NCI-H1092 treated with DMSO at 0.1 percent for 48 hours (cell line): ENCODE results near the gene POMT2.
A peak's percentile ranks its signal among the peaks of the same experiment; 100 is the strongest.
"Not testable (repeated sequence)": the region's sequence is repeated elsewhere in the genome, so short reads cannot be mapped to it uniquely, and the experiment has no call there.

Experiments
- DNase-seq: peaks from one replicate; lab custom pipeline; 2025; lab: John Stamatoyannopoulos, UW

POMT2 gene, protein sequence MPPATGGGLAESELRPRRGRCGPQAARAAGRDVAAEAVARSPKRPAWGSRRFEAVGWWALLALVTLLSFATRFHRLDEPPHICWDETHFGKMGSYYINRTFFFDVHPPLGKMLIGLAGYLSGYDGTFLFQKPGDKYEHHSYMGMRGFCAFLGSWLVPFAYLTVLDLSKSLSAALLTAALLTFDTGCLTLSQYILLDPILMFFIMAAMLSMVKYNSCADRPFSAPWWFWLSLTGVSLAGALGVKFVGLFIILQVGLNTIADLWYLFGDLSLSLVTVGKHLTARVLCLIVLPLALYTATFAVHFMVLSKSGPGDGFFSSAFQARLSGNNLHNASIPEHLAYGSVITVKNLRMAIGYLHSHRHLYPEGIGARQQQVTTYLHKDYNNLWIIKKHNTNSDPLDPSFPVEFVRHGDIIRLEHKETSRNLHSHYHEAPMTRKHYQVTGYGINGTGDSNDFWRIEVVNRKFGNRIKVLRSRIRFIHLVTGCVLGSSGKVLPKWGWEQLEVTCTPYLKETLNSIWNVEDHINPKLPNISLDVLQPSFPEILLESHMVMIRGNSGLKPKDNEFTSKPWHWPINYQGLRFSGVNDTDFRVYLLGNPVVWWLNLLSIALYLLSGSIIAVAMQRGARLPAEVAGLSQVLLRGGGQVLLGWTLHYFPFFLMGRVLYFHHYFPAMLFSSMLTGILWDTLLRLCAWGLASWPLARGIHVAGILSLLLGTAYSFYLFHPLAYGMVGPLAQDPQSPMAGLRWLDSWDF

GRCh38 chr14:77320238-77320935, at the start of gene POMT2:
Gene POMT2, minus strand, starts transcription at chr14:77320883. Its CDS starts 202 bp downstream, at chr14:77320681.
- peak; percentile 90 for DNase-seq

GRCh38 chr14:77369285-77369684, 48.6 kb upstream of the POMT2 start:
- no peak for DNase-seq

- DNase-seq = no peak
Measured at GRCh38 chr14:77364146-77364545, 43.5 kb upstream of the POMT2 start.

GRCh38 chr14:77359626-77360025, 38.9 kb upstream of the POMT2 start:
- no peak for DNase-seq

GRCh38 chr14:77356899-77357298, 36.2 kb upstream of the POMT2 start:
- no peak for DNase-seq

GRCh38 chr14:77355811-77356210, 35.1 kb upstream of the POMT2 start:
- no peak for DNase-seq

- DNase-seq = no peak
Measured at GRCh38 chr14:77353469-77354141, 32.9 kb upstream of the POMT2 start.

DNA sequence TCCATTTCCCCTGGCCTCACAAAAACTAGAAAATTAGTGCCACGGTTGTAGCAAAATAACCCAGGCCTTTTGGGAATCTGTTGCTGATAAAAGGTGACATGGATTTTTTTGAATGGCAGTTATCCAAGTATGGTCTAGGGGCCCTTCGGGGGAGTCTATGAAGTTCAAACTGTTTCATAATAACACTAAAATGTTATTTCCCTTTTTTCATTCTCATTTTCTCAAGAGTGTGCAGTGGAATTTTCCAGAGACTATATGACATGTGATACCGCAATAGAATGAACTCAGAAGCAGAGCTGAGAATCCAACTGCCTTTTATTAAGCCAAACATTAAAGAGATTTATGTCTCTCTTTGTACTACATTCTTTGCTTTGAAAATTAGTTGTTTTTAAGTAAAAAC, 27.1 kb upstream of the POMT2 start:
- DNase-seq = no peak

DNA sequence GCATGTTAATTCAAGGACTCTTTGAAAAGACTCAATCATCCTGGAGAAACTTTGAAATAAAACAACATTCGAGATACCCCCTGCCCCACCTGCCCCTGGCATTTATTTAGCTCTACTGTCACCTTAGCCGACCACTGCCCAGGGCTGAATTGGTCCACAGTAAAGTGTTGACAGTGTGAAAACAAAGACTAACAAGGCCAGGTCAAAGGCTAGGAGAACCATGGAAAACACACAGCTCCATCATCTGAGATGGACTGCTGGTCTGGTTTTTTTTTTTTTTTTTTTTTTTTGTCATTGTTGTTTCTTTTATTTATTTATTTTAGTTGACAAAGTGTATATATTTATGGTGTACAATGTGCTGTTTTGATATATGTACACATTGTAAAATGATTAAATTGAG, 25.8 kb upstream of the POMT2 start:
- DNase-seq = no peak

DNA sequence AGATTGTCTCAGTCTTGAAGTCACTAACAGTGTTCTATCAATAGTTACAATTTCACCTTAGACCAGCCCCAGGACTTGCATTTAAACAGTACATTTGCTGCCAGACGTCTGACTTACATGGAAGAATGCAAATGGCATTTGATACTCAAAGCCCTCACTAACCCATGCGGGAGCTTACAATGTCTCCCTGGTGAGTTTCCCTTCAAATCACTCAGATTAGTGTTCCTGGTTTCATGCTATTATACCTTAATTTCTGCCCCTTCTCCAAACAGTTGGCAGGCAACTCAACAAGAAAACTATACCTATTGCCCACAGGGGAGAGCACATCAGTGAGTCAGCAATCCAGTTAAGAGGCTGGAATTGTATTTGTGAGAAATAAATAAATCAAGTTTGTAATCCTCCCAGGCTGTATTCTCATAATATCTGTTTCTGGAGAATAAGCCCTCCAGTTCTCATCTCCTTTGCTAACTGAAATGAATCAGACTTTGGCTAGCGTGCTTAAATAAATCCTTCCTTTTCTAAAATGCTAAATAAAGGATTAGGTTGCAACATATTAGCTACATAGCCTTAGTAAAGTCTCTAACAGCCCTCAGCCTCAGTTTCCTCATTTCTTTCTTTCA, 23.8 kb upstream of the POMT2 start:
- DNase-seq = no peak

DNA sequence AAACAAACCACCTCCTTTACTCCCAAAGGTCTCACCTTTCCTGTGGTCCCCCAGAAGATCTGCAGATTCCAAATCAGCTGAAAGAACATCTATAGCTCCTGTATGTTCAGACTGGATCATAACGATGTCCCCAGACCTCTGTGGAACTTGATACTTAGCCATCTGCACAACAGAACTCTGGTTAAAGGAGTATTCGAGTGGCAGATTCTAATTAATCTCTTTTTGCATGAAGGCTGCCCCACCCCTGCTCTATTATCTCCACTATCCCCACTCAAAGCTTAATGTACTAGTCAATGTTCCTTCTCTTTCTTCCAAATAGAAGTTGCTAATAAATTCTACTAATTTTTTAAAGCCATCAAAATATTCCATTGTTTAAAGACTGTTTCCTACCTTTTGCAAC, 23.0 kb upstream of the POMT2 start:
- no peak for DNase-seq

DNA sequence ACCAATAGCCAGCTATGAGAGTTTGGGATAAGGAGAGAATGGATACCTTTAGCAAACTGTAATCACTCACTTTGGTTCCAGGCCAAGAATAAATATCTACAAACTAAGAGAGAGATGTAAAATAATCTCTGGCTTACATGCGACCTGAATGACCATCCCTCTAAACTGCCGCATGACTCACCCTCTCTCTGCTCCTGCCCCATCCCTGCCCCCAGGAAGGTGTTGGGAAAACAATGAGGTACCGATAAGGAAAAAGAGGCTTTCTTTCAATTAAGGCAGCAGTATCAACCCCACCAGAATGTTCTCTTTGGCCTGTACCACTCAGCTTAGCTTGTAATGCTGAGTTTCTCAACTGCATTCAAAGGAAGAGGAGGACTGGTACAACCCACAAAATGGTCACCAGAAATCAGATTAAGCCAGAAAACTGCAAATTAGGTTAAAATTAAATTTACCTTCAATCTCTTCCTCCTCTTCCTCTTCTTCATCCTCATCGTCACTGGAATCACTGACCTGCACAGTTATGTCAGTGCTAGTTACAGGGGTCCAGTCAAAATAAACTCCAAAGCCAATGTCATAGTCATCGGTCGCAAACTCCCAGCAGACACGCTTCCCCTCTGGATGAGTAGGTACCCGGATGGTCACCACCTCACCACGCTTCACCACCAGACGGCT, 22.2 kb upstream of the POMT2 start:
- no peak for DNase-seq

DNA sequence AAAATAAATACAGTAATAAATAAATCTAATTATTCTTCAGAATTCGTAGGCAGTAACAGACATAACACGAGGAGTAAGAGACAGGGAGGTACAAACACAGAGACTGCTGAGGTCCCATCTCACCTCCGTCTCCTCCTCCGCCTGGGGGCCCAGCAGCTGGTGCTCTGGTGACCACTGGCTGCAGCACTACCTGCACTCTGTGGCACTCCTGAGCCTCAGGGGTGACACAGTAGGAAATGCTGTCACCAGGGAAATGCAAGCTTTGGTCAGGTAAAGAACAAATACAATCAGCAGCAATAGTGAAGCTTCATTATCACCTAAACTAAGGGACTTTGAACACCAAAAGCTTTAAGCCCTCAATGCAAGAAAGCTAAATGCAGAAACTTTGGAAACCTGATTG, 19.7 kb upstream of the POMT2 start:
- no peak for DNase-seq

DNA sequence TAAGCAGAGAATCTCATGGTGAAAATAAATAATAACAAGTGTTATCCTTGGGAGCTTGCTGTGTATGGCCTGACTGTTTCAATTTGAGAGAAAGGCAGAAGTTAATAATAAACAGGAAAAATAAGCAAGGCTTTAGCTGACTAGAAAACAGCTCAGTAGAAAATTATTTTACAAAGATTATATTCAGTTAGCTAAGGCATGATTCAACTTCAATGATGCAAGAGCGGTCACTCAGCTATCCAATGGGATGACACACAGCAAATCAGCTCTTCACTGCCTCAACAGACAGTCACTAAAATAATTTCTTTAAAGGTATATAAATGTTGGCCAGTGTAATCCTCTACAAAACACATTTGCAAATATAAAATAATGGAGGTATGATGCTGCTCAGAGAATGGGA, 18.7 kb upstream of the POMT2 start:
- no peak for DNase-seq

GRCh38 chr14:77338302-77338701, 17.6 kb upstream of the POMT2 start:
- DNase-seq = no peak

DNA sequence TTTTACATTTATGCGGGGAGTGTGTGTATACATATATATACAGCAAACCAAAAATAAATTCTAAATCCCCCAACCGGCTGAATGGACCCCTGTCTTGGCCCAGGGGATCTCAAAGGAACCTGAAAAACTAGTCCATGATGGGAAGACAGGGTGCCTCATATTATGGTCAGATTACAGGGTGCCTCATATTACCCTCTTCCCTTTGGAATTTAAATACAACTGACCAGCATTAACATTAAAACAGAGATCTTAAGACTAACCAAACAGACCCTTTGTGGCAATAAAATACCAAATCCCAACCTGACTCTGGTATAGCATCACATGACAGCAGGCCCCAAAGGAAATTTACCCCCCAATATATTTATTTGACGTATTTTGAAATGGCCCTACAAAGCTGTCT, 17.2 kb upstream of the POMT2 start:
- DNase-seq = no peak

DNA sequence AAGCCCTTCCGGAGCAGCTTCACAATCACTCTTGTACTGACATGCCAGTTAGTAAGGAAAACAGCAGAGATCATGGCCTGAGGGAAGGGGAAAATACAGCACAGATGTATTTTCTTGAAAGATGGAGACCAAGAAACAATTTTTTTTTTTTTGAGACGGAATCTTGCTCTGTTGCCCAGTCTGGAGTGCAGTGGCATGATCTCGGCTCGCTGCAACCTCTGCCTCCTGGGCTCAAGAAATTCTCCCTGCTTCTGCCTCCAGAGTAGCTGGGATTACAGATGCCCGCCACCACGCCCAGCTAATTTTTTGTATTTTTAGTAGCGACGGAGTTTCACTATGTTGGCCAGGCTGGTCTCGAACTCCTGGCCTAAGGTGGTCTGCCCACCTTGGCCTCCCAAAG, 16.6 kb upstream of the POMT2 start:
- not testable (repeated sequence) for DNase-seq

DNA sequence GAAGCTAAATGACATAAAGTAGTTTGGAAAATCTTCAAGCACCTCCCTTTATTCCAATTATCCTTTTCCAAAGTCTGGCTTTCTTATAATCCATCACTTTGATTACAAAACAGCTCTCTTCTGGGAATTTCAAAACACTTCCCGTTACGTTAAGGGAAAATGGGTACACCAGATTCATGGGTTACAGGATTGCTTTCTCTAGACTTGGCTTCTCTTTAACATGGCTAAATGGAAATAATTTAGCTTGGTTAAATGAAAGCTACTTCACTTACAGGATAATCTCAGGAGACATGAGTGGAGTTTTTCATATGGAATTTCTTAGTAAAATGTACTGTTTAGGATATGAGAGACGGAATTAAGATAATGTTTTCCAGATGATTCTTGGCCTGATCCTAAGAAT, 14.9 kb upstream of the POMT2 start:
- no peak for DNase-seq

DNA sequence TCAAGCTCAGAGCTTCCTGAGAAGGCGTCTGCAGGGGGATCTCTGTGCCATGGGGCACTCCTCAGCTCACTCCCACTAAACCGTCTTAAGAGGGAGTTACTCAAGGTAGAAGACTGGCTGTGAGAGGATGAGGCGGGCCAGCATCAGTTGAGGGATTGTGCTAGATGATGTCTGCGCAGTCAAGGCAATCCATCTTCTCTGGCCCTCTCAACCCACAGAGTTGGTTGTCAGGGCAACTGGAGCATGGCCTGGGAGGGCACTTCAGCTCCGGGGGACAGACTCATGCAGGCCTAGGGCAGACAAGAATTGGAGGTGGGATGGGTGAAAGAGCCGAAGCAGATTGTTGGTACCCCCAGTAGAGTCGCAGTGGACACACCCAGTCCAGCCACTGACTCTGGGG, 9.2 kb upstream of the POMT2 start:
- DNase-seq = no peak

DNA sequence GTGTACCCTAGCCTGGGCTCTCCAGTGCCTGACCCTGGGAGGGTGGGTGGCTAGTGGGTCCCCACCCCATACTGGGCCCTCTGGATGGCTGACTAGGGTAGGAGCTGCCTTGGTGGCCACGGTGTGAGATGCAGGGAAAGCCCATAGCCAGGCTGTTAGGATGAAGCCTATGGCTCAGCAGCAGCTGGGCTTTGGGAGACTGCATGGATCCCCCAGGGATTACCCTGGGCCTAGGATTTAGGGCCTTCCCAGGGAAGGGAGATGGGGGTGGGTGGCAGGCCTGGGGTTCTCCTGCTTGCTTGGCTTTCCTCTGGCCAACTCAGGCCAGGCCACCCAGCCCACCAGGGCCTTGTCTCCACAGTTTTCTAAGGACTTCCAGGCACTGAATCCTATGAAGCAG, 6.4 kb upstream of the POMT2 start:
- DNase-seq = no peak

DNA sequence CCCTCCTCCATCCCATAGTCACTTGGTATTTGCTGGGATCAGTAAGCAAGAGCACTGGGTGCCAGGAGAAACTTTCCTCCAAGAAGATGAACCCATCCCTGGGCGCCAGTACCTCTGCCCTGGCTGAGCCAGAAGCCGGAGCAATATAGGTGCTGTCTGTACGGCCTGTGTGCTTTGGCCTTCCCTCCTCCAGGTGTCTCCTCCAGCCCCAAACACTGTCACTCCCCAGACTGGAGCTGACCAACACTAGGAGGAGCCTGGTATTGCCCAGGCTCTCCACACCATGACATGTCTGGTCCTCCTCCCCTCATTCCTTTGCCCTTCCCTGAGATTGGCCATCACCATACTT, 5.0 kb upstream of the POMT2 start:
- no peak for DNase-seq
